WTC11 (cell line): ENCODE measurements around the gene ARHGAP32. TPM values are rescaled to one million over a fixed set of nuclear protein-coding genes. Genes with fewer than 3 reads are reported as not detected.
A peak's percentile ranks its signal among the peaks of the same experiment; 100 is the strongest.
"Not testable (repeated sequence)": the region's sequence is repeated elsewhere in the genome, so short reads cannot be mapped to it uniquely, and the experiment has no call there.

Source experiments
- ATAC-seq: fragments of 200-7000 bp; cut with Tn5 transposase; 2 replicates; pipeline ENCODE4 v1.10.0; 2021; ENCODE audit warnings: mild to moderate bottlenecking, moderate library complexity
- CTCF ChIA-PET: fragments of 300-600 bp; sonication (Branson Sonifier 250); formaldehyde crosslinking; loops from one replicate; lab custom pipeline; 2021; ENCODE audit warnings: antibody characterized with exemption; lab: Charles Lee
- POLR2A ChIA-PET: fragments of 350-600 bp; sonication (Branson Sonifier 250); formaldehyde crosslinking; loops from one replicate; lab custom pipeline; 2021; ENCODE audit warnings: antibody characterized with exemption; lab: Charles Lee
- DNase-seq: peaks from one replicate; pipeline ENCODE4 v3.0.0; 2021; ENCODE audit warnings: low spot score
- H3K27ac Mint-ChIP-seq: 2 replicates; pipeline ENCODE4 v1.8.0; 2021; ENCODE audit warnings: mixed read lengths
- H3K27me3 Mint-ChIP-seq: 2 replicates; pipeline ENCODE4 v1.8.0; 2021; ENCODE audit warnings: low read depth, mild to moderate bottlenecking, moderate library complexity, mixed read lengths
- H3K36me3 Mint-ChIP-seq: 2 replicates; pipeline ENCODE4 v1.8.0; 2021; ENCODE audit warnings: mixed read lengths
- H3K4me1 Mint-ChIP-seq: 2 replicates; pipeline ENCODE4 v1.8.0; 2022; ENCODE audit warnings: mixed read lengths
- H3K4me3 Mint-ChIP-seq: 2 replicates; pipeline ENCODE4 v1.8.0; 2021; ENCODE audit warnings: mild to moderate bottlenecking, moderate library complexity, mixed read lengths
- H3K9me3 Mint-ChIP-seq: 2 replicates; pipeline ENCODE4 v1.8.0; 2021; ENCODE audit warnings: mixed read lengths
- CREB1 ChIP-seq: sonication (generic); formaldehyde crosslinking; IDR thresholded peaks from 2 replicates; pipeline ENCODE4 v1.8.0; 2023; ENCODE audit warnings: mild to moderate bottlenecking, missing genetic modification reagents
- CREM ChIP-seq: sonication (generic); formaldehyde crosslinking; IDR thresholded peaks from 2 replicates; pipeline ENCODE4 v1.8.1; 2022; ENCODE audit warnings: mild to moderate bottlenecking, missing genetic modification reagents, moderate library complexity
- NR2C2 ChIP-seq: sonication (generic); formaldehyde crosslinking; IDR thresholded peaks from 2 replicates; pipeline ENCODE4 v1.8.0; 2022; ENCODE audit warnings: mild to moderate bottlenecking, missing genetic modification reagents
- SMAD4 ChIP-seq: sonication (generic); formaldehyde crosslinking; IDR thresholded peaks from 2 replicates; pipeline ENCODE4 v1.8.0; 2022; ENCODE audit warnings: mild to moderate bottlenecking, missing genetic modification reagents
- ZBTB21 ChIP-seq: sonication (generic); formaldehyde crosslinking; IDR thresholded peaks from 2 replicates; pipeline ENCODE4 v1.8.1; 2023; ENCODE audit warnings: mild to moderate bottlenecking, missing genetic modification reagents, borderline replicate concordance
- ZNF121 ChIP-seq: sonication (generic); formaldehyde crosslinking; IDR thresholded peaks from 2 replicates; pipeline ENCODE4 v1.8.0; 2023; ENCODE audit warnings: missing genetic modification reagents
- ZNF219 ChIP-seq: sonication (generic); formaldehyde crosslinking; IDR thresholded peaks from 2 replicates; pipeline ENCODE4 v1.8.0; 2023; ENCODE audit warnings: missing genetic modification reagents, mild to moderate bottlenecking, borderline replicate concordance
- ZNF317 ChIP-seq: sonication (generic); formaldehyde crosslinking; IDR thresholded peaks from 2 replicates; pipeline ENCODE4 v1.8.1; 2023; ENCODE audit warnings: low read depth, mild to moderate bottlenecking, moderate library complexity, missing genetic modification reagents, borderline replicate concordance
- total RNA-seq: library from RNA; stranded (reverse); gene quantifications from 3 replicates; pipeline ENCODE4 v1.2.3, GENCODE V29; 2021
- TF ChIP-seq, protein P1 (sequence below): sonication (generic); formaldehyde crosslinking; IDR thresholded peaks from 2 replicates; pipeline ENCODE4 v1.8.1; 2022; ENCODE audit warnings: missing genetic modification reagents, borderline replicate concordance
- TF ChIP-seq, protein P2 (sequence below): sonication (generic); formaldehyde crosslinking; IDR thresholded peaks from 2 replicates; pipeline ENCODE4 v1.8.1; 2023; ENCODE audit warnings: mild to moderate bottlenecking, missing genetic modification reagents, moderate library complexity
- TF ChIP-seq, protein P3 (sequence below): fragments of 250-450 bp; sonication (Bioruptor Pico); IDR thresholded peaks from 2 replicates; pipeline ENCODE4 v2.1.2; 2022; ENCODE audit warnings: mild to moderate bottlenecking, moderate library complexity
- TF ChIP-seq, protein P4 (sequence below): sonication (generic); formaldehyde crosslinking; conservative IDR thresholded peaks from 2 replicates; pipeline ENCODE4 v1.8.1; 2022; ENCODE audit warnings: mild to moderate bottlenecking, missing genetic modification reagents
- TF ChIP-seq, protein P5 (sequence below): sonication (generic); formaldehyde crosslinking; IDR thresholded peaks from 2 replicates; pipeline ENCODE4 v1.8.0; 2022; ENCODE audit warnings: mild to moderate bottlenecking, missing genetic modification reagents
- TF ChIP-seq, protein P6 (sequence below): sonication (generic); formaldehyde crosslinking; IDR thresholded peaks from 2 replicates; pipeline ENCODE4 v1.8.0; 2022; ENCODE audit warnings: mild to moderate bottlenecking, missing genetic modification reagents
- TF ChIP-seq, protein P7 (sequence below): fragments of 250-450 bp; sonication (Bioruptor Pico); IDR thresholded peaks from 2 replicates; pipeline ENCODE4 v1.8.0; 2021; ENCODE audit warnings: mild to moderate bottlenecking
- TF ChIP-seq, protein P8 (sequence below): fragments of 200-600 bp; IDR thresholded peaks from 2 replicates; pipeline ENCODE4 v1.8.0; 2022; ENCODE audit warnings: antibody characterized with exemption

The ARHGAP32 gene
- total RNA-seq, 1 experiment from 2014 or later = 25.6 TPM

DNA sequence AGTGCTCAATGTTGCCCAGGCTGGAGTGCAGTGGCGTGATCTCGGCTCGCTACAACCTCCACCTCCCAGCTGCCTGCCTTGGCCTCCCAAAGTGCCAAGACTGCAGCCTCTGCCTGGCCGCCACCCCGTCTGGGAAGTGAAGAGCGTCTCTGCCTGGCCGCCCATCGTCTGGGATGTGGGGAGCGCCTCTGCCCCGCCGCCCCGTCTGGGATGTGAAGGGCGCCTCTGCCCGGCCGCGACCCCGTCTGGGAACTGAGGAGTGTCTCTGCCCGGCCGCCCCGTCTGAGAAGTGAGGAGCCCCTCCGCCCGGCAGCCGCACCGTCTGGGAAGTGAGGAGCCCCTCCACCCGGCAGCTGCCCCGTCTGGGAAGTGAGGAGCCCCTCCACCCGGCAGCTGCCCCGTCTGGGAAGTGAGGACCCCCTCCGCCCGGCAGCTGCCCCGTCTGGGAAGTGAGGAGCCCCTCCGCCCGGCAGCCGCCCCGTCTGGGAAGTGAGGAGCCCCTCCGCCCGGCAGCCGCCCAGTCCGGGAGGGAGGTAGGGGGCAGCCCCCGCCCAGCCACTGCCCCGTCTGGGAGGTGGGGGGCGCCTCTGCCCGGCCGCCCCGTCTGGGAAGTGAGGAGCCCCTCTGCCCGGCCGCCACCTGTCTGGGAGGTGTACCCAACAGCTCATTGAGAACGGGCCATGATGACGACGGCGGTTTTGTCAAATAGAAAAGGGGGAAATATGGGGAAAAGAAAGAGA lies 63.1 kb downstream of the ARHGAP32 start:
- H3K9me3 Mint-ChIP-seq, H3K27ac Mint-ChIP-seq, POLR2A ChIA-PET, CTCF ChIA-PET, ATAC-seq, H3K4me1 Mint-ChIP-seq, H3K27me3 Mint-ChIP-seq, H3K4me3 Mint-ChIP-seq, DNase-seq, H3K36me3 Mint-ChIP-seq: not testable (repeated sequence)

DNA sequence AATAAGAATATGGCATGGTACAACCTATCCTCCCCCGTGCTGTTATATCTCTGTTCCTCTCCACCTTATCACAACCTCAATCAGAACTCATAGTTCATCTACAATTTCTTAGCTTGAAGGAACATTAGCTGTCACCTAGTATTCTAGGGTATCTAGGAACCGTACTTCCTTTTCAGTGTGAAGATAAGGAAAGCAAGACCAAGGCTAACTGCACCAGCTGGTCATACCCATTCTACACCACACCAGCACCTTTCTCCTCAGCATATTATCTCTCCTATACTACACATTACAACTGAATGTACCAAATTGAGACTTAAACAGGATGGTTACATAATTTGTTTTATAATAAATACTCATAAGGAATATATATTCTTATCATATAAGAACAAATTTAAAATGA lies 73.1 kb downstream of the ARHGAP32 start:
- Mint-ChIP-seq H3K36me3 (0 out of 2 replicates have a peak, but pooled peaks cover 4% of the 10 kb centered on the region), H3K4me1 (no peaks in the 10 kb centered on the region), H3K27ac (no peak overlapping the region), H3K4me3 (no peak overlapping the region), H3K9me3 (no peaks in the 10 kb centered on the region), H3K27me3 (no peaks in the 10 kb centered on the region)
- ATAC-seq (no peak), DNase-seq (no peak)
- POLR2A ChIA-PET = no interaction called here
- TF ChIP-seq, protein P1, sequence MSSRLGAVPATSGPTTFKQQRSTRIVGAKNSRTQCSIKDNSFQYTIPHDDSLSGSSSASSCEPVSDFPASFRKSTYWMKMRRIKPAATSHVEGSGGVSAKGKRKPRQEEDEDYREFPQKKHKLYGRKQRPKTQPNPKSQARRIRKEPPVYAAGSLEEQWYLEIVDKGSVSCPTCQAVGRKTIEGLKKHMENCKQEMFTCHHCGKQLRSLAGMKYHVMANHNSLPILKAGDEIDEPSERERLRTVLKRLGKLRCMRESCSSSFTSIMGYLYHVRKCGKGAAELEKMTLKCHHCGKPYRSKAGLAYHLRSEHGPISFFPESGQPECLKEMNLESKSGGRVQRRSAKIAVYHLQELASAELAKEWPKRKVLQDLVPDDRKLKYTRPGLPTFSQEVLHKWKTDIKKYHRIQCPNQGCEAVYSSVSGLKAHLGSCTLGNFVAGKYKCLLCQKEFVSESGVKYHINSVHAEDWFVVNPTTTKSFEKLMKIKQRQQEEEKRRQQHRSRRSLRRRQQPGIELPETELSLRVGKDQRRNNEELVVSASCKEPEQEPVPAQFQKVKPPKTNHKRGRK = no peak
- TF ChIP-seq, protein P2, sequence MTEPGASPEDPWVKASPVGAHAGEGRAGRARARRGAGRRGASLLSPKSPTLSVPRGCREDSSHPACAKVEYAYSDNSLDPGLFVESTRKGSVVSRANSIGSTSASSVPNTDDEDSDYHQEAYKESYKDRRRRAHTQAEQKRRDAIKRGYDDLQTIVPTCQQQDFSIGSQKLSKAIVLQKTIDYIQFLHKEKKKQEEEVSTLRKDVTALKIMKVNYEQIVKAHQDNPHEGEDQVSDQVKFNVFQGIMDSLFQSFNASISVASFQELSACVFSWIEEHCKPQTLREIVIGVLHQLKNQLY = no peak
- TF ChIP-seq, protein P3, sequence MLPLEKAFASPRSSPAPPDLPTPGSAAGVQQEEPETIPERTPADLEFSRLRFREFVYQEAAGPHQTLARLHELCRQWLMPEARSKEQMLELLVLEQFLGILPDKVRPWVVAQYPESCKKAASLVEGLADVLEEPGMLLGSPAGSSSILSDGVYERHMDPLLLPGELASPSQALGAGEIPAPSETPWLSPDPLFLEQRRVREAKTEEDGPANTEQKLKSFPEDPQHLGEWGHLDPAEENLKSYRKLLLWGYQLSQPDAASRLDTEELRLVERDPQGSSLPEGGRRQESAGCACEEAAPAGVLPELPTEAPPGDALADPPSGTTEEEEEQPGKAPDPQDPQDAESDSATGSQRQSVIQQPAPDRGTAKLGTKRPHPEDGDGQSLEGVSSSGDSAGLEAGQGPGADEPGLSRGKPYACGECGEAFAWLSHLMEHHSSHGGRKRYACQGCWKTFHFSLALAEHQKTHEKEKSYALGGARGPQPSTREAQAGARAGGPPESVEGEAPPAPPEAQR (CRISPR knock-in tag) = no peak
- TF ChIP-seq NR2C2 (CRISPR knock-in tag) (no peak), ZNF219 (no peak), ZNF317 (CRISPR knock-in tag) (no peak), SMAD4 (CRISPR knock-in tag) (no peak), CREM (CRISPR knock-in tag) (no peak), CREB1 (no peak), ZNF121 (CRISPR knock-in tag) (no peak), ZBTB21 (CRISPR knock-in tag) (no peak)
- TF ChIP-seq, protein P4, sequence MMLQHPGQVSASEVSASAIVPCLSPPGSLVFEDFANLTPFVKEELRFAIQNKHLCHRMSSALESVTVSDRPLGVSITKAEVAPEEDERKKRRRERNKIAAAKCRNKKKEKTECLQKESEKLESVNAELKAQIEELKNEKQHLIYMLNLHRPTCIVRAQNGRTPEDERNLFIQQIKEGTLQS (CRISPR knock-in tag) = no peak
- TF ChIP-seq, protein P5, sequence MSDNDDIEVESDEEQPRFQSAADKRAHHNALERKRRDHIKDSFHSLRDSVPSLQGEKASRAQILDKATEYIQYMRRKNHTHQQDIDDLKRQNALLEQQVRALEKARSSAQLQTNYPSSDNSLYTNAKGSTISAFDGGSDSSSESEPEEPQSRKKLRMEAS (CRISPR knock-in tag) = no peak
- TF ChIP-seq, protein P6, sequence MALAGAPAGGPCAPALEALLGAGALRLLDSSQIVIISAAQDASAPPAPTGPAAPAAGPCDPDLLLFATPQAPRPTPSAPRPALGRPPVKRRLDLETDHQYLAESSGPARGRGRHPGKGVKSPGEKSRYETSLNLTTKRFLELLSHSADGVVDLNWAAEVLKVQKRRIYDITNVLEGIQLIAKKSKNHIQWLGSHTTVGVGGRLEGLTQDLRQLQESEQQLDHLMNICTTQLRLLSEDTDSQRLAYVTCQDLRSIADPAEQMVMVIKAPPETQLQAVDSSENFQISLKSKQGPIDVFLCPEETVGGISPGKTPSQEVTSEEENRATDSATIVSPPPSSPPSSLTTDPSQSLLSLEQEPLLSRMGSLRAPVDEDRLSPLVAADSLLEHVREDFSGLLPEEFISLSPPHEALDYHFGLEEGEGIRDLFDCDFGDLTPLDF = no peak
- CTCF ChIA-PET = interaction anchor here (2.0 kb wide), 1 partner anchor 213 kb away, joined by 21 read pairs; no protein-coding TSS in a partner anchor

DNA sequence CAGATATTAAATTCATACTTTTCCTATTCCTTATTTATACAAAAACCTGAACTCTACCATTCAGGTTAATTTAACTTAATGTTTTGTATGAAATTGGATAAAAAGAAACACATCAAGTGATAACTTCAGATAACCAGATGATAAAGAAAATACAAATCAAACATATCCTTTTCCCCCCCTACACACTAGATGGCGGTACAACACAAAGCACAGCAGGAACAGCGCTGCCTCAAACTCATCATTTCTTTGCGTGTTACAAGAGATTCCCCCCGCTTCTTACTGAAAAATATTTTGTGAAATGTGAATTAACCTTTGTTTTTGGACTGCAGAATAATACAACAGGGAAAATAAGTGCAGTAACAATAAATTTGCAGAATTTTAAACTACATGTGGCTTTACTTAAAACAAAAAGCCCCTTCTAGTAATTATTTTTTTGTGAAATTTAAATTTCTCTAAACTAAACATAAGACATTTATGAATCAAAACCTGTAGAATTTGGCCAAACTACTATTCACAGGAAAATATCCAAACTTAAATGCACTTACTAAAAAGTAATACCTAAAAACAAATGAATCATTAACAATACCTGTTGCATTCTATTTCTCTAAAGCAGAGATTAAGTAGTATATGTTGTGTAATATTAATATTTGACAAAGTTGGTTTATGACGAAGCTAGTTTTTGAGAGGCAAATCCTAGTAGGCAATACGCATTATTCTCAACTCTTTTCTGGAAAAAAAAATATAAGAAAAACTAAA lies 74.4 kb downstream of the ARHGAP32 start:
- no peaks in the 10 kb centered on the region for H3K27me3 Mint-ChIP-seq
- POLR2A ChIA-PET = no interaction called here
- H3K4me3 Mint-ChIP-seq = no peak overlapping the region
- H3K27ac Mint-ChIP-seq = no peak overlapping the region
- CTCF ChIA-PET = interaction anchor here (2.0 kb wide), 1 partner anchor 214 kb away, joined by 21 read pairs; no protein-coding TSS in a partner anchor
- peak; percentile 19 for DNase-seq
- TF ChIP-seq, protein P7, sequence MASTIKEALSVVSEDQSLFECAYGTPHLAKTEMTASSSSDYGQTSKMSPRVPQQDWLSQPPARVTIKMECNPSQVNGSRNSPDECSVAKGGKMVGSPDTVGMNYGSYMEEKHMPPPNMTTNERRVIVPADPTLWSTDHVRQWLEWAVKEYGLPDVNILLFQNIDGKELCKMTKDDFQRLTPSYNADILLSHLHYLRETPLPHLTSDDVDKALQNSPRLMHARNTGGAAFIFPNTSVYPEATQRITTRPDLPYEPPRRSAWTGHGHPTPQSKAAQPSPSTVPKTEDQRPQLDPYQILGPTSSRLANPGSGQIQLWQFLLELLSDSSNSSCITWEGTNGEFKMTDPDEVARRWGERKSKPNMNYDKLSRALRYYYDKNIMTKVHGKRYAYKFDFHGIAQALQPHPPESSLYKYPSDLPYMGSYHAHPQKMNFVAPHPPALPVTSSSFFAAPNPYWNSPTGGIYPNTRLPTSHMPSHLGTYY (CRISPR knock-in tag) = no peak
- TF ChIP-seq, protein P8, sequence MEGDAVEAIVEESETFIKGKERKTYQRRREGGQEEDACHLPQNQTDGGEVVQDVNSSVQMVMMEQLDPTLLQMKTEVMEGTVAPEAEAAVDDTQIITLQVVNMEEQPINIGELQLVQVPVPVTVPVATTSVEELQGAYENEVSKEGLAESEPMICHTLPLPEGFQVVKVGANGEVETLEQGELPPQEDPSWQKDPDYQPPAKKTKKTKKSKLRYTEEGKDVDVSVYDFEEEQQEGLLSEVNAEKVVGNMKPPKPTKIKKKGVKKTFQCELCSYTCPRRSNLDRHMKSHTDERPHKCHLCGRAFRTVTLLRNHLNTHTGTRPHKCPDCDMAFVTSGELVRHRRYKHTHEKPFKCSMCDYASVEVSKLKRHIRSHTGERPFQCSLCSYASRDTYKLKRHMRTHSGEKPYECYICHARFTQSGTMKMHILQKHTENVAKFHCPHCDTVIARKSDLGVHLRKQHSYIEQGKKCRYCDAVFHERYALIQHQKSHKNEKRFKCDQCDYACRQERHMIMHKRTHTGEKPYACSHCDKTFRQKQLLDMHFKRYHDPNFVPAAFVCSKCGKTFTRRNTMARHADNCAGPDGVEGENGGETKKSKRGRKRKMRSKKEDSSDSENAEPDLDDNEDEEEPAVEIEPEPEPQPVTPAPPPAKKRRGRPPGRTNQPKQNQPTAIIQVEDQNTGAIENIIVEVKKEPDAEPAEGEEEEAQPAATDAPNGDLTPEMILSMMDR = peak; percentile 56
- H3K36me3 Mint-ChIP-seq = no peaks in the 10 kb centered on the region
- no peaks in the 10 kb centered on the region for H3K4me1 Mint-ChIP-seq
- peak; percentile 43; the same call in 1 of the 2 replicates for ATAC-seq
- H3K9me3 Mint-ChIP-seq = no peaks in the 10 kb centered on the region
